Karpas-422 (cell line): ENCODE results near the gene GADD45G. TPM values are rescaled to one million over a fixed set of nuclear protein-coding genes. Genes with fewer than 3 reads are reported as not detected.

Experiments used
- DNase-seq: peaks from one replicate; pipeline ENCODE4 v3.0.0-alpha.2; 2015
- H2AFZ ChIP-seq: fragments of 200-600 bp; sonication (generic); 2 replicates; pipeline ENCODE4 v1.6.1; 2014; ENCODE audit warnings: antibody characterized with exemption, low read length, mixed read lengths
- H3K27ac ChIP-seq: fragments of 200-600 bp; sonication (generic); 2 replicates; pipeline ENCODE4 v1.5.1; 2014; ENCODE audit warnings: mild to moderate bottlenecking, low read length, moderate library complexity
- H3K27me3 ChIP-seq: fragments of 200-600 bp; sonication (generic); 2 replicates; pipeline ENCODE4 v1.6.1; 2014; ENCODE audit warnings: low read length, mixed read lengths
- H3K36me3 ChIP-seq: fragments of 200-600 bp; sonication (generic); 2 replicates; pipeline ENCODE4 v1.6.1; 2014; ENCODE audit warnings: low read length, mixed read lengths; ENCODE audit not compliant: insufficient read depth
- H3K4me1 ChIP-seq: fragments of 200-600 bp; sonication (generic); 2 replicates; pipeline ENCODE4 v1.6.1; 2014; ENCODE audit warnings: mild to moderate bottlenecking, low read length, mixed read lengths
- H3K4me2 ChIP-seq: fragments of 200-600 bp; sonication (generic); 2 replicates; pipeline ENCODE4 v1.6.1; 2014; ENCODE audit warnings: low read length, low read depth, mild to moderate bottlenecking; ENCODE audit not compliant: poor library complexity, severe bottlenecking
- H3K4me3 ChIP-seq: fragments of 200-600 bp; sonication (generic); 2 replicates; pipeline ENCODE4 v1.5.1; 2014; ENCODE audit warnings: mild to moderate bottlenecking, antibody characterized with exemption, low read length, mixed read lengths
- H3K79me2 ChIP-seq: fragments of 200-600 bp; sonication (generic); 2 replicates; pipeline ENCODE4 v1.6.1; 2014; ENCODE audit warnings: mild to moderate bottlenecking, low read length, mixed read lengths
- H3K9ac ChIP-seq: fragments of 200-600 bp; sonication (generic); 2 replicates; pipeline ENCODE4 v1.6.0; 2014; ENCODE audit warnings: low read length
- H3K9me2 ChIP-seq: fragments of 200-600 bp; sonication (generic), shearing (Covaris generic); replicated peaks from 2 replicates; pipeline ENCODE4 v1.6.0; 2014; ENCODE audit warnings: mild to moderate bottlenecking, low read length, moderate library complexity; ENCODE audit not compliant: insufficient read depth
- H3K9me3 ChIP-seq: fragments of 300-700, 200-600 bp; sonication (generic); 2 replicates; pipeline ENCODE4 v1.6.1; 2014; ENCODE audit warnings: low read length, mixed read lengths
- H4K20me1 ChIP-seq: fragments of 200-600 bp; sonication (generic); 2 replicates; pipeline ENCODE4 v1.6.1; 2014; ENCODE audit warnings: mild to moderate bottlenecking, antibody characterized with exemption, low read length, low read depth; ENCODE audit not compliant: insufficient read depth
- total RNA-seq: library from RNA; depleted of rRNA; stranded (reverse); fragments of >200 nt; shearing (Covaris generic); gene quantifications from 2 replicates; pipeline ENCODE4 v1.2.3, GENCODE V29; 2014; ENCODE audit warnings: low replicate concordance

Gene GADD45G
- total RNA-seq, 1 experiment from 2014 or later: not detected

- H4K20me1 ChIP-seq: no peaks in the 10 kb centered on the region
- H2AFZ ChIP-seq: no peak overlapping the region
- no peaks in the 10 kb centered on the region for H3K9me2 ChIP-seq
- no peak for DNase-seq
- H3K36me3 ChIP-seq: no peaks in the 10 kb centered on the region
- H3K9ac ChIP-seq: no peak overlapping the region
- no peak overlapping the region for H3K27ac ChIP-seq
- no peaks in the 10 kb centered on the region for H3K9me3 ChIP-seq
- no peaks in the 10 kb centered on the region for H3K27me3 ChIP-seq
- no peaks in the 10 kb centered on the region for H3K4me1 ChIP-seq
- H3K4me2 ChIP-seq: no peak overlapping the region
- no peaks in the 10 kb centered on the region for H3K79me2 ChIP-seq
- no peak overlapping the region for H3K4me3 ChIP-seq
These were observed 24.5 kb downstream of the GADD45G start for GRCh38 chr9:89629081-89629976.

GRCh38 chr9:89630508-89630907 lies 25.7 kb downstream of the GADD45G start:
- no peaks in the 10 kb centered on the region for H3K9me2 ChIP-seq
- no peak overlapping the region for H3K27ac ChIP-seq
- no peak overlapping the region for H2AFZ ChIP-seq
- H3K9ac ChIP-seq: no peak overlapping the region
- H3K36me3 ChIP-seq: no peaks in the 10 kb centered on the region
- DNase-seq: no peak
- H3K9me3 ChIP-seq: no peaks in the 10 kb centered on the region
- H3K27me3 ChIP-seq: no peaks in the 10 kb centered on the region
- H4K20me1 ChIP-seq: no peaks in the 10 kb centered on the region
- no peak overlapping the region for H3K4me2 ChIP-seq
- H3K79me2 ChIP-seq: no peaks in the 10 kb centered on the region
- H3K4me3 ChIP-seq: no peak overlapping the region
- H3K4me1 ChIP-seq: no peaks in the 10 kb centered on the region

- DNase-seq: no peak
- H3K9ac ChIP-seq: no peak overlapping the region
- no peak overlapping the region for H2AFZ ChIP-seq
- no peaks in the 10 kb centered on the region for H3K79me2 ChIP-seq
- no peaks in the 10 kb centered on the region for H3K9me2 ChIP-seq
- no peaks in the 10 kb centered on the region for H3K4me1 ChIP-seq
- H4K20me1 ChIP-seq: no peaks in the 10 kb centered on the region
- no peak overlapping the region for H3K4me2 ChIP-seq
- no peaks in the 10 kb centered on the region for H3K27me3 ChIP-seq
- H3K27ac ChIP-seq: no peak overlapping the region
- no peaks in the 10 kb centered on the region for H3K36me3 ChIP-seq
- H3K9me3 ChIP-seq: no peaks in the 10 kb centered on the region
- H3K4me3 ChIP-seq: no peak overlapping the region
These were observed 26.6 kb downstream of the GADD45G start for GRCh38 chr9:89631384-89631783.

GRCh38 chr9:89632192-89632733 lies 27.5 kb downstream of the GADD45G start:
- Histone ChIP-seq H3K27ac (no peak overlapping the region), H3K9me2 (no peaks in the 10 kb centered on the region), H3K4me2 (no peak overlapping the region), H3K4me3 (no peak overlapping the region), H2AFZ (no peak overlapping the region), H4K20me1 (no peaks in the 10 kb centered on the region), H3K9ac (no peak overlapping the region), H3K9me3 (no peaks in the 10 kb centered on the region), H3K4me1 (no peaks in the 10 kb centered on the region), H3K36me3 (no peaks in the 10 kb centered on the region), H3K27me3 (no peaks in the 10 kb centered on the region), H3K79me2 (no peaks in the 10 kb centered on the region)
- DNase-seq: no peak

- H3K4me1 ChIP-seq: no peaks in the 10 kb centered on the region
- H3K4me3 ChIP-seq: no peak overlapping the region
- H4K20me1 ChIP-seq: no peaks in the 10 kb centered on the region
- H3K9me2 ChIP-seq: no peaks in the 10 kb centered on the region
- H3K4me2 ChIP-seq: no peak overlapping the region
- H3K36me3 ChIP-seq: no peaks in the 10 kb centered on the region
- H2AFZ ChIP-seq: no peak overlapping the region
- H3K9me3 ChIP-seq: no peaks in the 10 kb centered on the region
- no peaks in the 10 kb centered on the region for H3K79me2 ChIP-seq
- H3K27me3 ChIP-seq: no peaks in the 10 kb centered on the region
- no peak for DNase-seq
- no peak overlapping the region for H3K9ac ChIP-seq
- H3K27ac ChIP-seq: no peak overlapping the region
These were observed 27.9 kb downstream of the GADD45G start for GRCh38 chr9:89632736-89633135.

- Histone ChIP-seq H3K9ac (no peak overlapping the region), H3K4me3 (no peak overlapping the region), H3K79me2 (no peaks in the 10 kb centered on the region), H3K27ac (no peak overlapping the region), H3K4me1 (no peaks in the 10 kb centered on the region), H3K36me3 (no peaks in the 10 kb centered on the region), H3K9me2 (no peaks in the 10 kb centered on the region), H2AFZ (no peak overlapping the region), H3K27me3 (no peaks in the 10 kb centered on the region), H3K4me2 (no peak overlapping the region), H4K20me1 (no peaks in the 10 kb centered on the region), H3K9me3 (no peaks in the 10 kb centered on the region)
- no peak for DNase-seq
These were observed 28.6 kb downstream of the GADD45G start for GRCh38 chr9:89633404-89633803.

- no peak overlapping the region for H3K9ac ChIP-seq
- no peak for DNase-seq
- H3K27me3 ChIP-seq: no peaks in the 10 kb centered on the region
- no peaks in the 10 kb centered on the region for H3K4me1 ChIP-seq
- no peaks in the 10 kb centered on the region for H3K9me2 ChIP-seq
- H3K36me3 ChIP-seq: no peaks in the 10 kb centered on the region
- H3K4me2 ChIP-seq: no peak overlapping the region
- no peak overlapping the region for H3K4me3 ChIP-seq
- no peak overlapping the region for H2AFZ ChIP-seq
- H3K79me2 ChIP-seq: no peaks in the 10 kb centered on the region
- H3K27ac ChIP-seq: no peak overlapping the region
- no peaks in the 10 kb centered on the region for H4K20me1 ChIP-seq
- H3K9me3 ChIP-seq: no peaks in the 10 kb centered on the region
These were observed 29.1 kb downstream of the GADD45G start for GRCh38 chr9:89633920-89634319.

GRCh38 chr9:89634995-89635742 lies 30.4 kb downstream of the GADD45G start:
- H3K27ac ChIP-seq: no peak overlapping the region
- H3K4me3 ChIP-seq: no peak overlapping the region
- H2AFZ ChIP-seq: no peak overlapping the region
- no peaks in the 10 kb centered on the region for H3K4me1 ChIP-seq
- no peaks in the 10 kb centered on the region for H3K9me2 ChIP-seq
- no peak for DNase-seq
- H4K20me1 ChIP-seq: no peaks in the 10 kb centered on the region
- no peaks in the 10 kb centered on the region for H3K79me2 ChIP-seq
- no peaks in the 10 kb centered on the region for H3K9me3 ChIP-seq
- H3K9ac ChIP-seq: no peak overlapping the region
- no peaks in the 10 kb centered on the region for H3K36me3 ChIP-seq
- H3K27me3 ChIP-seq: no peaks in the 10 kb centered on the region
- no peak overlapping the region for H3K4me2 ChIP-seq
